Upper lobe of left lung (tissue), 6 donors: ENCODE results near the gene FEZF2. TPM values are rescaled to one million over a fixed set of nuclear protein-coding genes. Genes with fewer than 3 reads are reported as not detected.

Experiments used
- ATAC-seq, 2 donors: fragments of 200-7000 bp; cut with Tn5 transposase; one replicate each; pipeline ENCODE4 v1.9.1; 2022; ENCODE audit warnings: mild to moderate bottlenecking in 2 of 2, moderate library complexity in 2 of 2; ENCODE audit not compliant: low FRiP score in 2 of 2
- DNase-seq, 2 donors: peaks; one replicate each; pipeline ENCODE4 v3.0.0-alpha.2; 2019 to 2020
- H3K27ac ChIP-seq, 4 donors: fragments of 200-600 bp; sonication (generic); one replicate each; pipeline ENCODE4 v1.5.1; 2016 to 2019
- H3K27me3 ChIP-seq, 4 donors: fragments of 200-600 bp; sonication (generic); one replicate each; pipeline ENCODE4 v1.5.1; 2017 to 2019
- H3K36me3 ChIP-seq, 4 donors: fragments of 200-600 bp; sonication (generic); one replicate each; pipeline ENCODE4 v1.5.1; 2016 to 2019
- H3K4me1 ChIP-seq, 4 donors: fragments of 200-600 bp; sonication (generic); one replicate each; pipeline ENCODE4 v1.5.1; 2018 to 2019
- H3K4me3 ChIP-seq, 4 donors: fragments of 200-600 bp; sonication (generic); one replicate each; pipeline ENCODE4 v1.5.1; 2017 to 2019; ENCODE audit warnings: mild to moderate bottlenecking in 2 of 4, moderate library complexity in 1 of 4
- H3K9me3 ChIP-seq, 4 donors: fragments of 200-600 bp; sonication (generic); one replicate each; pipeline ENCODE4 v1.5.1; 2018 to 2019
- CTCF ChIP-seq, 6 experiments: fragments of 450-650 bp in 4 of 6; fragments of 200-600 bp in 2 of 6; sonication (generic) in 2 of 6; IDR thresholded peaks; one replicate each; pipeline ENCODE4 v1.5.1; 2016 to 2019; ENCODE audit warnings: antibody characterized with exemption in 6 of 6
- EP300 ChIP-seq, 4 donors: sonication (generic); formaldehyde crosslinking; IDR thresholded peaks; one replicate each; pipeline ENCODE4 v1.5.1; 2017; ENCODE audit warnings: antibody characterized with exemption in 4 of 4, control low read depth in 2 of 4
- POLR2A ChIP-seq, 4 donors: fragments of 450-650 bp; IDR thresholded peaks; one replicate each; pipeline ENCODE4 v1.5.1; 2016 to 2017; ENCODE audit warnings: antibody characterized with exemption in 4 of 4, mild to moderate bottlenecking in 2 of 4
- POLR2AphosphoS5 ChIP-seq, 2 donors: sonication (generic); formaldehyde crosslinking; IDR thresholded peaks; one replicate each; pipeline ENCODE4 v1.5.1; 2017; ENCODE audit warnings: antibody characterized with exemption in 2 of 2
- WGBS, 2 donors: methylation state at CpG; one replicate each; pipeline ENCODE4 v1.1.5; 2017 to 2018; 5-methylcytosine and 5-hydroxymethylcytosine counted together
- total RNA-seq, 6 donors: library from RNA; depleted of rRNA in 4 of 6; stranded (reverse); fragments of >200 nt in 4 of 6; gene quantifications; one replicate each; pipeline versions ENCODE4 v1.1.0 to v1.2.1, GENCODE V29; 2016 to 2021
- donor health status: DM: no; HTN: no; CAD: no; lungs with moderate emphysema.
- donor health status: DM: no; HTN: yes; CAD: no; lungs with severe emphysema.

Gene FEZF2
- total RNA-seq, 6 donors from 2014 or later = not detected

GRCh38 chr3:62368290-62368704 is 5.1 kb downstream of the FEZF2 start:
- Histone ChIP-seq H3K36me3 (no peaks in the 10 kb centered on the region), H3K27ac (no peak overlapping the region), H3K9me3 (no peaks in the 10 kb centered on the region), H3K27me3 (peaks cover 0 to 58% (median 31%) of the 10 kb centered on the region in 4 donors), H3K4me3 (no peak overlapping the region), H3K4me1 (peaks cover 4 to 40% (median 26%) of the 10 kb centered on the region in 4 donors)
- 5 to 13% methylated on average over 4 to 19 of the region's 19 CpGs for WGBS, 2 donors
- DNase-seq (no peak), ATAC-seq (no peak)
- no peak for TF ChIP-seq CTCF (IDR thresholded peaks at IDR 0.05)
- TF ChIP-seq EP300 (IDR thresholded peaks at IDR 0.05) = no peak
- no peak for TF ChIP-seq POLR2AphosphoS5 (IDR thresholded peaks at IDR 0.05)
- no peak for TF ChIP-seq POLR2A (IDR thresholded peaks at IDR 0.05)

- Histone ChIP-seq H3K4me1 (peaks cover 2 to 35% (median 24%) of the 10 kb centered on the region in 4 donors), H3K9me3 (no peaks in the 10 kb centered on the region), H3K4me3 (no peak overlapping the region), H3K27ac (no peak overlapping the region), H3K27me3 (peaks cover 0 to 53% (median 28%) of the 10 kb centered on the region in 4 donors), H3K36me3 (no peaks in the 10 kb centered on the region)
- 2 to 6% methylated on average over 22 to 25 of the region's 25 CpGs for WGBS, 2 donors
- DNase-seq (no peak), ATAC-seq (no peak)
- TF ChIP-seq POLR2A (IDR thresholded peaks at IDR 0.05) = no peak
- no peak for TF ChIP-seq EP300 (IDR thresholded peaks at IDR 0.05)
- TF ChIP-seq POLR2AphosphoS5 (IDR thresholded peaks at IDR 0.05) = no peak
- TF ChIP-seq CTCF (IDR thresholded peaks at IDR 0.05) = no peak
These were observed 5.6 kb downstream of the FEZF2 start for GRCh38 chr3:62367763-62368195.

GRCh38 chr3:62366126-62366484 is 7.2 kb downstream of the FEZF2 start:
- 23 to 28% methylated on average over 4 of the region's 4 CpGs for WGBS, 2 donors
- Histone ChIP-seq H3K27ac (no peak overlapping the region), H3K4me1 (peaks cover 0 to 18% (median 13%) of the 10 kb centered on the region in 4 donors), H3K9me3 (no peaks in the 10 kb centered on the region), H3K27me3 (peaks cover 0 to 36% (median 15%) of the 10 kb centered on the region in 4 donors), H3K4me3 (no peak overlapping the region), H3K36me3 (no peaks in the 10 kb centered on the region)
- DNase-seq (no peak), ATAC-seq (no peak)
- TF ChIP-seq CTCF (IDR thresholded peaks at IDR 0.05) (no peak), POLR2A (IDR thresholded peaks at IDR 0.05) (no peak), EP300 (IDR thresholded peaks at IDR 0.05) (no peak)

GRCh38 chr3:62365391-62366125 is 7.8 kb downstream of the FEZF2 start:
- ATAC-seq (no peak), DNase-seq (no peak)
- Histone ChIP-seq H3K4me3 (no peak overlapping the region), H3K27ac (no peak overlapping the region), H3K4me1 (peaks cover 0 to 17% (median 11%) of the 10 kb centered on the region in 4 donors), H3K36me3 (no peaks in the 10 kb centered on the region), H3K9me3 (no peaks in the 10 kb centered on the region), H3K27me3 (peaks cover 0 to 30% (median 13%) of the 10 kb centered on the region in 4 donors)
- WGBS, 2 donors = 23 to 26% methylated on average over 16 of the region's 16 CpGs
- TF ChIP-seq EP300 (IDR thresholded peaks at IDR 0.05) (no peak), POLR2AphosphoS5 (IDR thresholded peaks at IDR 0.05) (no peak), POLR2A (IDR thresholded peaks at IDR 0.05) (no peak), CTCF (IDR thresholded peaks at IDR 0.05) (no peak)

- H3K36me3 ChIP-seq = no peaks in the 10 kb centered on the region
- peaks cover 0 to 17% (median 7%) of the 10 kb centered on the region in 4 donors for H3K27me3 ChIP-seq
- no peaks in the 10 kb centered on the region for H3K9me3 ChIP-seq
- ATAC-seq = no peak
- no peak for TF ChIP-seq EP300 (IDR thresholded peaks at IDR 0.05)
- TF ChIP-seq CTCF (IDR thresholded peaks at IDR 0.05) = no peak
- no peak for TF ChIP-seq POLR2A (IDR thresholded peaks at IDR 0.05)
- no peak for TF ChIP-seq POLR2AphosphoS5 (IDR thresholded peaks at IDR 0.05)
- DNase-seq = no peak
- no peak overlapping the region for H3K4me3 ChIP-seq
- H3K27ac ChIP-seq = no peak overlapping the region
- peaks cover 0 to 13% (median 7%) of the 10 kb centered on the region in 4 donors for H3K4me1 ChIP-seq
These were observed 9.2 kb downstream of the FEZF2 start for GRCh38 chr3:62364191-62364590.
